ENCODE measurements around the gene CRYBB3. TPM values are rescaled to one million over a fixed set of nuclear protein-coding genes. Genes with fewer than 3 reads are reported as not detected.

CRYBB3 gene
- total and polyA plus RNA-seq, 2 of the 4 experiments (the other 2 are of a cell fraction), result not detected

- H2AFZ ChIP-seq (replicated peaks; ENCODE audit: low read length, poor library complexity), result no peak within 1 kb of the TSS
- no peak within 1 kb of the TSS for H3K23ac ChIP-seq (ENCODE audit: low read depth, low read length)
- ChIA-PET CTCF (no interaction called here), POLR2A (ENCODE audit: unreplicated experiment) (no interaction called here)
- no TSS peak for BruUV-seq (replicated peaks)
- no peak for ATAC-seq (ENCODE audit: low read depth)
- no peaks in the 10 kb centered on the region for H3K79me1 ChIP-seq (ENCODE audit: low read depth in 1 of 2, low read length in 2 of 2)
- 100% methylated on average over 5 of the region's 19 CpGs; no CpG with 5 or more reads in 1 of the 2 experiments for WGBS, 2 experiments (ENCODE audit: extremely low coverage in 2 of 2, insufficient read length in 1 of 2)
- H3K36me3 ChIP-seq (ENCODE audit: control insufficient read depth, insufficient read depth, low read length), result no peaks in the 10 kb centered on the region
- no peak within 1 kb of the TSS for H3K9ac ChIP-seq (ENCODE audit: low read depth, low read length)
- no peaks in the 10 kb centered on the region for H4K20me1 ChIP-seq (ENCODE audit: insufficient read depth, low read length)
- no peak within 1 kb of the TSS for H3K4ac ChIP-seq (ENCODE audit: low read depth, low read length)
- TF ChIP-seq USF2 (IDR thresholded peaks at IDR 0.05; ENCODE audit: low read depth, low read length) (no peak), FOS (IDR thresholded peaks at IDR 0.05; ENCODE audit: low read depth, low read length) (no peak), CHD1 (IDR thresholded peaks at IDR 0.05; ENCODE audit: low read depth, low read length) (no peak), ELK1 (IDR thresholded peaks at IDR 0.05; ENCODE audit: borderline replicate concordance, low read depth, low read length) (no peak), NFE2L2 (IDR thresholded peaks at IDR 0.05; ENCODE audit: low read depth, low read length) (no peak), CTCF (conservative IDR thresholded peaks at IDR 0.05; ENCODE audit: low read depth, low read length) (no peak)
- no peak within 1 kb of the TSS for H3K56ac ChIP-seq (ENCODE audit: extremely low read depth, insufficient read depth, low read length)
- H2AK9ac ChIP-seq (replicated peaks; ENCODE audit: low read depth, low read length, poor library complexity), result no peak within 1 kb of the TSS
- no peaks in the 10 kb centered on the region for H3K9me3 ChIP-seq (ENCODE audit: control insufficient read depth, insufficient read depth, low read length)
- no peak within 1 kb of the TSS for H3K27ac ChIP-seq (ENCODE audit: insufficient read depth, low read length)
- dilution Hi-C loops (cut with HindIII; ENCODE audit: low sequenced_read_pairs, unreplicated experiment) (no loop called here), in situ Hi-C loops (cut with MboI; ENCODE audit: low sequenced_read_pairs) (no loop called here), intact Hi-C loops (cut with micrococcal nuclease) (no loop called here)
- no peak within 1 kb of the TSS for H2BK5ac ChIP-seq (ENCODE audit: low read depth, low read length, poor library complexity, severe bottlenecking)
- no peak for DNase-seq
- H3K9me1 ChIP-seq (ENCODE audit: insufficient read depth, low read length), result no peaks in the 10 kb centered on the region
- H3K27me3 ChIP-seq (ENCODE audit: control insufficient read depth, insufficient read depth, low read length), result no peaks in the 10 kb centered on the region; the same call in 1 of the 2 replicates
- no peak within 1 kb of the TSS for H4K8ac ChIP-seq (ENCODE audit: low read depth in 2 of 2, low read length in 2 of 2)
- H4K5ac ChIP-seq (ENCODE audit: low read depth, low read length), result no peak within 1 kb of the TSS
- H4K91ac ChIP-seq (ENCODE audit: insufficient read depth, low read depth, low read length), result no peak within 1 kb of the TSS
- no peak within 1 kb of the TSS for H2BK15ac ChIP-seq (ENCODE audit: low read depth, low read length)
- no peaks in the 10 kb centered on the region for H3K4me1 ChIP-seq (ENCODE audit: control insufficient read depth, insufficient read depth, low read length)
- no peak within 1 kb of the TSS for H3K14ac ChIP-seq (replicated peaks; ENCODE audit: low read depth, low read length)
- no peak within 1 kb of the TSS for H2BK20ac ChIP-seq (ENCODE audit: low read depth, low read length)
- H3K18ac ChIP-seq (ENCODE audit: low read depth, low read length), result no peak within 1 kb of the TSS
- H3K4me2 ChIP-seq (ENCODE audit: low read depth, low read length), result no peak within 1 kb of the TSS
- no peak within 1 kb of the TSS for H3K4me3 ChIP-seq (ENCODE audit: insufficient read depth, low read depth, low read length)
- H2BK120ac ChIP-seq (ENCODE audit: low read depth, low read length), result no peak within 1 kb of the TSS
- H2AK5ac ChIP-seq (ENCODE audit: low read depth, low read length), result no peak within 1 kb of the TSS
These were observed 19.6 kb downstream of the CRYBB3 start, which contains the start of gene CRYBB2 for GRCh38 chr22:25219211-25219689. Gene CRYBB2 (plus strand): TSS chr22:25219639. CDS start chr22:25221430, 1,791 bp downstream.
